ENCODE results near the gene MYO3A. TPM values are rescaled to one million over a fixed set of nuclear protein-coding genes. Genes with fewer than 3 reads are reported as not detected.

The MYO3A gene
- total RNA-seq, 4 donors from 2014 or later, result 0.12 to 0.67 (median 0.47) TPM; not detected in 1

DNA sequence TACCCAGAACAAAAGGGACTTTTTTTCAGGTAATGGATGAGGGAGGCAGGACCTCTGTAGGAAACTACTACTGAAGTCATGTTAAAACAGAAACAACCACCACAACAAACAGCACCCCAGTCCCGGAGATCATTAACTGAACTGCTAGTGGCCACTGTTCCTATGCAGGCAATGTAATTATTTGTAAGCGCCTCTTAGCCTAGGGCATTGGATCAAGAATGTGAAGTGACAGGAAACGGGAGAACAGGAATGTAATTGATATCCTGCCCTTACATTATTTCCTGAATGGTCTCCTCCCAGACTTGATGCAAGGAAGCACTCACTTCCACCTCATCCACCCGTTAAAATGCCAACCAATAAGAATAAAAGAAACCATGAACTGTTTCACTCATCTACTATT lies 265.8 kb downstream of the MYO3A start:
- Histone ChIP-seq H3K4me3 (no peak overlapping the region), H3K27me3 (no peaks in the 10 kb centered on the region), H3K4me1 (no peaks in the 10 kb centered on the region), H3K9me3 (no peaks in the 10 kb centered on the region), H3K36me3 (no peaks in the 10 kb centered on the region), H3K27ac (no peak overlapping the region)
- WGBS, 2 donors (ENCODE audit: low coverage in 1 of 2), result 36 to 45% methylated on average over 2 to 4 of the region's 4 CpGs
- no peak for ATAC-seq
- TF ChIP-seq EP300 (IDR thresholded peaks at IDR 0.05) (no peak), POLR2AphosphoS5 (IDR thresholded peaks at IDR 0.05) (no peak), POLR2A (IDR thresholded peaks at IDR 0.05) (no peak)
- TF ChIP-seq, protein P1, sequence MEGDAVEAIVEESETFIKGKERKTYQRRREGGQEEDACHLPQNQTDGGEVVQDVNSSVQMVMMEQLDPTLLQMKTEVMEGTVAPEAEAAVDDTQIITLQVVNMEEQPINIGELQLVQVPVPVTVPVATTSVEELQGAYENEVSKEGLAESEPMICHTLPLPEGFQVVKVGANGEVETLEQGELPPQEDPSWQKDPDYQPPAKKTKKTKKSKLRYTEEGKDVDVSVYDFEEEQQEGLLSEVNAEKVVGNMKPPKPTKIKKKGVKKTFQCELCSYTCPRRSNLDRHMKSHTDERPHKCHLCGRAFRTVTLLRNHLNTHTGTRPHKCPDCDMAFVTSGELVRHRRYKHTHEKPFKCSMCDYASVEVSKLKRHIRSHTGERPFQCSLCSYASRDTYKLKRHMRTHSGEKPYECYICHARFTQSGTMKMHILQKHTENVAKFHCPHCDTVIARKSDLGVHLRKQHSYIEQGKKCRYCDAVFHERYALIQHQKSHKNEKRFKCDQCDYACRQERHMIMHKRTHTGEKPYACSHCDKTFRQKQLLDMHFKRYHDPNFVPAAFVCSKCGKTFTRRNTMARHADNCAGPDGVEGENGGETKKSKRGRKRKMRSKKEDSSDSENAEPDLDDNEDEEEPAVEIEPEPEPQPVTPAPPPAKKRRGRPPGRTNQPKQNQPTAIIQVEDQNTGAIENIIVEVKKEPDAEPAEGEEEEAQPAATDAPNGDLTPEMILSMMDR (IDR thresholded peaks at IDR 0.05), result no peak

DNA sequence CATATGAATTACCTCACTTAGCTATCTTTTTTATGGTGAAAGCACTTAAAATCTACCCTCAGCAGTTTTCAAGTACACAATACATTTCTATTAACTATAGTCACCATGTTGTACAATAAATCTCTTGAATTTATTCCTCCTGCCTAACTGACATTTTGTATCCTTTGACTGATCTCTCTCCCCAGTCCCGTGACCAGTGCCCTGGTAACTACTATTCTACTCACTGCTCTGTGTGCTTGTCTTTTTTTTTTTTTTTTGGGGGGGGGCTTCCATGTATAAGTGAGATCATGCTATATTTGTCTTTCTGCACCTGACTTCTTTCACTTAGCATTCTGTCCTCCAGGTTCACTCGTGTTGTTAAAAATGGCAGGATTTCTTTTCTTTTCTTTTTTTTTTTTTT lies 271.2 kb downstream of the MYO3A start:
- H3K4me1 ChIP-seq, result no peaks in the 10 kb centered on the region
- 49 to 63% methylated on average over 1 to 2 of the region's 2 CpGs for WGBS, 2 donors (ENCODE audit: low coverage in 1 of 2)
- peaks cover 0 to 18% (median 0%) of the 10 kb centered on the region in 3 donors for H3K9me3 ChIP-seq
- no peak overlapping the region for H3K4me3 ChIP-seq
- H3K27ac ChIP-seq, result no peak overlapping the region
- peaks cover 1% of the 10 kb centered on the region for H3K27me3 ChIP-seq
- H3K36me3 ChIP-seq, result no peaks in the 10 kb centered on the region
- ATAC-seq, result no peak
- TF ChIP-seq POLR2AphosphoS5 (IDR thresholded peaks at IDR 0.05) (no peak), EP300 (IDR thresholded peaks at IDR 0.05) (no peak), POLR2A (IDR thresholded peaks at IDR 0.05) (no peak)
- TF ChIP-seq, protein P1 (IDR thresholded peaks at IDR 0.05), result no peak

- Histone ChIP-seq H3K27ac (no peak overlapping the region), H3K4me1 (peaks cover 0 to 24% (median 11%) of the 10 kb centered on the region in 3 donors), H3K27me3 (peaks cover 67% of the 10 kb centered on the region), H3K9me3 (peaks cover 0 to 18% (median 0%) of the 10 kb centered on the region in 3 donors), H3K36me3 (no peaks in the 10 kb centered on the region), H3K4me3 (no peak overlapping the region)
- ATAC-seq, result no peak
- TF ChIP-seq POLR2A (IDR thresholded peaks at IDR 0.05), result no peak
- TF ChIP-seq POLR2AphosphoS5 (IDR thresholded peaks at IDR 0.05), result no peak
- no peak for TF ChIP-seq EP300 (IDR thresholded peaks at IDR 0.05)
- WGBS, 2 donors (ENCODE audit: low coverage in 1 of 2), result 3 to 11% methylated on average over 8 to 15 of the region's 37 CpGs
These were observed 277.9 kb downstream of the MYO3A start for GRCh38 chr10:26211781-26212444.

DNA sequence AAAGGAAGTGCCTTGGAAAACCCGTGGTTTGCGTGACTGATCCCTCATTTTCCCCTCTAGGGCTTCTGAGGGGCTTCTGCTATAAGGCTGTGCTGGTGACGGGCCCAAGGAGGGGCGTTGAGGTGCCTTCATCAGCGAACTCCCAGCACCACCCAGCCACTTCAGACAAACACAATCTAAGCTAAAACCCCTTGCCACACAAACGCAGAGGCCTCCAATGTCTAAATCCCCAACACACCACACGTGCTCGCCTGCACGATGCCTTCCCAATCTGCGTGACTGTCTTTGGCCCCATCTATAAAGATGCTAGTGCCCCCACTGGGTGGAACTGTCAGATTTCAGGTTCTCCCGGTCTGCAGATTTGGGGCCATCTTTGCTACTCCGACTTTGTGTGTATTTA lies 278.5 kb downstream of the MYO3A start:
- H3K9me3 ChIP-seq, result peaks cover 0 to 14% (median 0%) of the 10 kb centered on the region in 3 donors
- no peak for TF ChIP-seq POLR2A (IDR thresholded peaks at IDR 0.05)
- TF ChIP-seq, protein P1 (IDR thresholded peaks at IDR 0.05), result no peak
- TF ChIP-seq POLR2AphosphoS5 (IDR thresholded peaks at IDR 0.05), result no peak
- no peak for TF ChIP-seq EP300 (IDR thresholded peaks at IDR 0.05)
- no peak for ATAC-seq
- H3K4me3 ChIP-seq, result no peak overlapping the region
- no peak overlapping the region for H3K27ac ChIP-seq
- 0 to 4% methylated on average over 1 to 4 of the region's 12 CpGs for WGBS, 2 donors (ENCODE audit: low coverage in 1 of 2)
- H3K4me1 ChIP-seq, result peaks cover 0 to 30% (median 11%) of the 10 kb centered on the region in 3 donors
- peaks cover 73% of the 10 kb centered on the region for H3K27me3 ChIP-seq
- H3K36me3 ChIP-seq, result no peaks in the 10 kb centered on the region

DNA sequence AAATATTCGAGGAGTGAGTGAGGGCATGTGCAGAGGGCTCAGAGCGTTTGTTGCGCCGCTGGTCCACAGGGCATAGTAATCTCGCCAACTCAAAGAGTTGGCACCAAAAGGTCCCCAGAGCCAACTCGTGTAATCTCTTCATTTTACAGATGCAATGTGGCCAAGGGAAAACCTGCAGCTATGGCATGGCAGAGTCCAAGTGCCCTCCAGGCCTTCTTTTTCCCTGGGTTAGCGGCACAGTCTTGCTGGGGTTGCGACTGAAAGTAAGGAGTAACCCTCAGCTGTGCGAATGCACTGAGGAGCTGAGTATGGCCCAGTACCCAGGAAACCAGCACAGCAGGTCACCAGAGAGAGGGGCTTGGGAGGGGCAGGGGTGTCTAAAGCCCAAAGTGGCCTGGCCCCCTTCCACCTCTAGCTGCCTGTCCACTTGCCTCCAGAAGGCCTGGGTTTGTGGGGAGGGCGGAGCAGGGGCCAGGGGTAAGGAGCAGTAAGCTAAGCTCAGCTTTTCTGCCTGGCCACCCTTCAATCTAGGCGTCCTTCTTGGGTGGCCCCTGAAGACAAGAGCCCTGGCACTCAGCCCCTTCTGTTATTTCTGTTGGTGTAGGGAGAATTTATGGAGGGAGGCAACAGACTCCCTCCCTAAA lies 279.2 kb downstream of the MYO3A start:
- TF ChIP-seq POLR2A (IDR thresholded peaks at IDR 0.05), result no peak
- TF ChIP-seq, protein P1 (IDR thresholded peaks at IDR 0.05), result no peak
- no peak for TF ChIP-seq EP300 (IDR thresholded peaks at IDR 0.05)
- TF ChIP-seq POLR2AphosphoS5 (IDR thresholded peaks at IDR 0.05), result no peak
- H3K4me3 ChIP-seq, result no peak overlapping the region
- H3K27me3 ChIP-seq, result peaks cover 81% of the 10 kb centered on the region
- no peak for ATAC-seq
- H3K4me1 ChIP-seq, result peaks cover 0 to 37% (median 15%) of the 10 kb centered on the region in 3 donors
- H3K36me3 ChIP-seq, result no peaks in the 10 kb centered on the region
- no peak overlapping the region for H3K27ac ChIP-seq
- WGBS, 2 donors (ENCODE audit: low coverage in 1 of 2), result 0% methylated on average over 2 of the region's 11 CpGs; no CpG with 5 or more reads in 1 of the 2 donors
- H3K9me3 ChIP-seq, result peaks cover 0 to 7% (median 0%) of the 10 kb centered on the region in 3 donors

All from gastroesophageal sphincter (tissue), 4 donors.